ENCODE data around the gene PTPRG. TPM values are rescaled to one million over a fixed set of nuclear protein-coding genes. Genes with fewer than 3 reads are reported as not detected.

The PTPRG gene
- total RNA-seq, 1 experiment from 2014 or later = 69.3 TPM

DNA sequence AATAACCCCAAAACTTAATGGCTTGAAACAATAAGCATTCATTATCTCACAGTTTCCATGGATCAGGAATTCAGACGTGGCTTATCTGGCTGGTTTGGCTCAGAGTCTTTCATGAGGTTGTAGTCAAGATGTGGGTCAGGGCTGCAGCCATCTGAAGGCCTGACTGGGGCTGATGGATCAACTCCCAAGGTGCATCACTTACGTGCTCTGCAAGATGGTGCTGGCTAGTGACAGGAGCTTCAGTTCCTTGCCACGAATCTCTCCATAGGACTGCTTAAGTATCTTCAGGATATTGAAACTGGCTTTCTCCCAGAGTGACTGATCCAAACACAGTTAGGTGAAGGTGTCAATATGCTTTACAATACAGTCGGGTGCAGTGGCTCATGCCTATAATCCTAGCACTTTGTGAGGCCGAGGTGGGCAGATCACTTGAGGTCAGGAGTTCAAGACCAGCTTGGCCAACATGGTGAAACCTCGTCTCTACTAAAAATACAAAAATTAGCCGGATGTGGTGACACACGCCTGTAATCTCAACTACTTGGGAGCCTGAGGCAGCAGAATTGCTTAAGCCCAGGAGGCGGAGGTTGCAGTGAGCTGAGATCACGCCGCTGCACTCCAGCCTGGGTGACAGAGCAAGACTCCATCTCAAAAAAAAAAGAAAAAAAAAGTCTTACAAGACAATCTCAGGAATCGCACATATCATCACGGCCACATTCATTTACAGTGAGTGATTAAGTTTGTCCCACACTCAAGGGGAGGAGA, 28.5 kb upstream of the PTPRG start:
- no peak overlapping the region for H4K5ac ChIP-seq (ENCODE audit: insufficient read length, low read depth, low read length)
- TF ChIP-seq, protein P1, sequence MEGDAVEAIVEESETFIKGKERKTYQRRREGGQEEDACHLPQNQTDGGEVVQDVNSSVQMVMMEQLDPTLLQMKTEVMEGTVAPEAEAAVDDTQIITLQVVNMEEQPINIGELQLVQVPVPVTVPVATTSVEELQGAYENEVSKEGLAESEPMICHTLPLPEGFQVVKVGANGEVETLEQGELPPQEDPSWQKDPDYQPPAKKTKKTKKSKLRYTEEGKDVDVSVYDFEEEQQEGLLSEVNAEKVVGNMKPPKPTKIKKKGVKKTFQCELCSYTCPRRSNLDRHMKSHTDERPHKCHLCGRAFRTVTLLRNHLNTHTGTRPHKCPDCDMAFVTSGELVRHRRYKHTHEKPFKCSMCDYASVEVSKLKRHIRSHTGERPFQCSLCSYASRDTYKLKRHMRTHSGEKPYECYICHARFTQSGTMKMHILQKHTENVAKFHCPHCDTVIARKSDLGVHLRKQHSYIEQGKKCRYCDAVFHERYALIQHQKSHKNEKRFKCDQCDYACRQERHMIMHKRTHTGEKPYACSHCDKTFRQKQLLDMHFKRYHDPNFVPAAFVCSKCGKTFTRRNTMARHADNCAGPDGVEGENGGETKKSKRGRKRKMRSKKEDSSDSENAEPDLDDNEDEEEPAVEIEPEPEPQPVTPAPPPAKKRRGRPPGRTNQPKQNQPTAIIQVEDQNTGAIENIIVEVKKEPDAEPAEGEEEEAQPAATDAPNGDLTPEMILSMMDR (conservative IDR thresholded peaks at IDR 0.05) = no peak
- no peak overlapping the region for H2BK5ac ChIP-seq (ENCODE audit: insufficient read length, low read length)
- no peak overlapping the region for H2AK5ac ChIP-seq (ENCODE audit: insufficient read length, low read length)
- no peak overlapping the region for H2AFZ ChIP-seq (ENCODE audit: low read length)
- no peak overlapping the region for H4K91ac ChIP-seq (ENCODE audit: insufficient read length, low read depth, low read length)
- no peak overlapping the region for H3K14ac ChIP-seq (ENCODE audit: insufficient read depth, low read length)
- H3K4me1 ChIP-seq (ENCODE audit: insufficient read depth, low read length) = peaks cover 7% of the 10 kb centered on the region; the same call in 1 of the 2 replicates
- no peak overlapping the region for H3K4me2 ChIP-seq (ENCODE audit: insufficient read depth, insufficient read length, low read length)
- no peak overlapping the region for H3T11ph ChIP-seq (ENCODE audit: low read length)
- H4K20me1 ChIP-seq (ENCODE audit: control insufficient read depth, insufficient read depth, insufficient read length) = no peaks in the 10 kb centered on the region
- Mint-ChIP-seq H3K36me3 (ENCODE audit: insufficient read depth in 1 of 3, low read depth in 3 of 3) (no peaks in the 10 kb centered on the region), H3K27me3 (ENCODE audit: low read depth) (0 out of 2 replicates have a peak, but pooled peaks cover 2% of the 10 kb centered on the region), H3K4me3 (no peak overlapping the region), H3K9me3 (no peaks in the 10 kb centered on the region), H3K4me1 (peaks cover 34 to 39% of the 10 kb centered on the region in 2 experiments), H3K27ac (no peak overlapping the region)
- H3K56ac ChIP-seq (ENCODE audit: insufficient read length, low read depth, low read length) = no peak overlapping the region
- no peaks in the 10 kb centered on the region for H3K79me1 ChIP-seq (ENCODE audit: insufficient read depth, low read depth, low read length, poor library complexity, severe bottlenecking)
- no peak overlapping the region for H4K8ac ChIP-seq (replicated peaks; ENCODE audit: insufficient read length, low read depth, low read length)
- H3K79me2 ChIP-seq (ENCODE audit: insufficient read depth, low read length) = 0 out of 2 replicates have a peak, but pooled peaks cover 3% of the 10 kb centered on the region
- H3K4ac ChIP-seq (ENCODE audit: low read depth, low read length) = no peak overlapping the region
- DNase-seq = no peak
- H2BK120ac ChIP-seq (ENCODE audit: low read depth, low read length, poor library complexity, severe bottlenecking) = no peak overlapping the region
- no peak overlapping the region for H3K23ac ChIP-seq (ENCODE audit: insufficient read length, low read depth, low read length)
- no CpG with 5 or more reads among the region's 13 CpGs for WGBS (ENCODE audit: extremely low coverage, insufficient read length, low lambda C conversion rate)
- H3K27me3 ChIP-seq (ENCODE audit: insufficient read depth, low read length) = no peaks in the 10 kb centered on the region
- H3K23me2 ChIP-seq (ENCODE audit: insufficient read length, low read depth, low read length, poor library complexity, severe bottlenecking) = no peaks in the 10 kb centered on the region
- no peaks in the 10 kb centered on the region for H3K9me3 ChIP-seq (ENCODE audit: control insufficient read depth, low read depth, low read length)
- no peak overlapping the region for H2BK20ac ChIP-seq (ENCODE audit: low read depth, low read length, poor library complexity, severe bottlenecking)
- H2BK15ac ChIP-seq (ENCODE audit: low read depth, low read length) = no peak overlapping the region
- no peak overlapping the region for H3K18ac ChIP-seq (ENCODE audit: insufficient read length, low read depth, low read length)
- no peak overlapping the region for H3K27ac ChIP-seq (ENCODE audit: insufficient read length, low read depth, low read length)
- no peak overlapping the region for H2BK12ac ChIP-seq (ENCODE audit: insufficient read length, low read depth, low read length)
- H3K9ac ChIP-seq (ENCODE audit: extremely low read depth, insufficient read length, low read length) = no peak overlapping the region
